ENCODE results near the gene RPL41.
"Not testable (repeated sequence)": the region's sequence is repeated elsewhere in the genome, so short reads cannot be mapped to it uniquely, and the experiment has no call there.

Gene RPL41

DNA sequence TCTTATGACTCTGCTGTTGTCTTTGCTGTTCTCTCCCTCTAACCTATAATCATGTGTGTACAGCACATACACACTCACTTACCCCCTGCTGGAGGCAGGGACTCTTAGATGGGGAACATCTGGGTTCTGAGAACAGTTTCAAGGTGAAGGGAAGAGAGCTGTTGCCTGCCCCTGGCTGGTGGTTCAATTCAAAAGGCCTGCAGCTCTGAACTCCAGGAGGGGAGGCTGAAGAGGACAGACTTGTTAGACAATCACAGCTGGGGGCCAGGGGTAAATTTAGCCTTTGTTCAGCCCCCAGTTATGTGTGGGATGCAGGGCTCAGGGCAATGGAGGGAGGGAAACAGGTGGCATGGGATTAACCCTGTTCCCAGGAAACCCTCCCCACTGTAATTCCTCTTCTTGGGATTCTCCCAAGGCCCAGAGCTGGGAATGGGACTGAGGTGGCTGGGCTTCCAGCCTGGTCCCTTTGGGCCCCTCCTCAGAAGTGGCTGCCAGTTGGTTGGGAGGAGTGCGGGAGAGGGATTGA, 37.9 kb downstream of the RPL41 start:
- DNase-seq (ENCODE audit: low read depth in 1 of 2, low spot score in 1 of 2), result no peak

DNA sequence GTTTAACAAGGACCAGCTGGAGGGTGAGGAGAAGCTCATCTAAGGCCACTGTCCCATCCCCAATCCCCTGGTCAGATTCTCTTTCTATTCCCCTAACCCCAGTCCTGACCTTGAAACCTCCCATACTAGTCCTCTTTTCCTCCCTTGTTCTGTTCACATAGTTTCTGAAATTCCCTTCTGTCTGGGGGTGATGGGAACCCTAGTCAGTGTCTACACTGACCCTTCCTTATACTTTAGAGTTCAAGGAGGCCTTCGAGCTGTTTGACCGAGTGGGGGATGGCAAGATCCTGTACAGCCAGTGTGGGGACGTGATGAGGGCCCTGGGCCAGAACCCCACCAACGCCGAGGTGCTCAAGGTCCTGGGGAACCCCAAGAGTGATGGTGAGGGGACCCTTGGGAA, 38.4 kb downstream of the RPL41 start:
- no peak for DNase-seq (ENCODE audit: low read depth in 1 of 2, low spot score in 1 of 2)

DNA sequence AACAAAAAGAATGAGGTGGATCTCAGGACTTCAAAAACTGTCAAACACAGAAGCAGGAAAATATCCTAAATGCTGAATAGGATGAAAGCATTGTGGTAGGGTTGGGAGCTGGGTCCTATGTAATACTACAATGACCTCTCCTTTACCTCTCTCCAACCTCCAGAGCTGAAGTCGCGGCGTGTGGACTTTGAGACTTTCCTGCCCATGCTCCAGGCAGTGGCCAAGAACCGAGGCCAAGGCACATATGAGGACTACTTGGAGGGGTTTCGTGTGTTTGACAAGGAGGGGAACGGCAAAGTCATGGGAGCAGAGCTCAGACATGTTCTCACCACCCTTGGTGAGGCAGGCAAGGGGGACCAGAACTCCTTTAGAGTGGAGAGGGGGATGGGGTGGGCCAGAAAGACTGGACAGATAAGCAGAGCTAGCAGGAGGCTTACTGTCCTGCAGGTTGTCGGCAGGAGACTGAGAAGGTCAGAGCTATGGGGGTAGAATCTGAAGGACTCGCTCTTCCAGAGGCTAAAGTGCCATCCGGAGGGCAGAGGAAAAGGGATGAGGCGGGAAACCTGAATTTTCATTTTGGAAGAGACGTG, 38.9 kb downstream of the RPL41 start:
- DNase-seq (ENCODE audit: low read depth in 1 of 2, low spot score in 1 of 2), result no peak

DNA sequence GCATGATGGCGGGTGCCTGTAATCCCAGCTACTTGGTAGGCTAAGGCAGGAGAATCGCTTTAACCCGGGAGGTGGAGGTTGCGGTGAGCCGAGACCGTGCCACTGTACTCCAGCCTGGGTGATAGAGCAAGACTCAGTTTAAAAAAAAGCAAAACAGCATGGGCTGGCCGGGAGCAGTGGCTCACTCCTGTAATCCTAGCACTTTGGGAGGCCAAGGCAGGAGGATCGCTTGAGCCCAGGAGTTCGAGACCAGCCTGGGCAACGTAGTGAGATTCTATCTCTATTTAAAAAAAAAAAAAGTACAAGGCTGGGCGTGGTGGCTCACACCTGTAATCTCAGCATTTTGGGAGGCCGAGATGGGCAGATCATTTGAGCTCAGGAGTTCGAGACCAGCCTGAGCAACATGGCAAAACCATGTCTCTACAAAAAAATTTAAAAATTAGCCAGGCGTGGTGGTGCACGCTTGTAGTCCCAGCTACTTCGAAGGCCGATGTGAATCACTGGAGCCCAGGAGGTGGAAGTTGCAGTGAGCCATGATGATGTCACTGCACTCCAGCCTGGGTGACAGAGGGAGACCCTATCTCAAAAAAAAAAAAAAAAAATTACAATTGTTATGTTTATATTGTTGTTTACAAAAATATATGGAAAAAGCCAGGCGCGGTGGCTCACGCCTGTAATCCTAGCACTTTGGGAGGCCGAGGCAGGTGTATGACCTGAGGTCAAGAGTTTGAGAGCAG, 40.2 kb downstream of the RPL41 start:
- DNase-seq (ENCODE audit: low read depth in 1 of 2, low spot score in 1 of 2), result not testable (repeated sequence)

DNA sequence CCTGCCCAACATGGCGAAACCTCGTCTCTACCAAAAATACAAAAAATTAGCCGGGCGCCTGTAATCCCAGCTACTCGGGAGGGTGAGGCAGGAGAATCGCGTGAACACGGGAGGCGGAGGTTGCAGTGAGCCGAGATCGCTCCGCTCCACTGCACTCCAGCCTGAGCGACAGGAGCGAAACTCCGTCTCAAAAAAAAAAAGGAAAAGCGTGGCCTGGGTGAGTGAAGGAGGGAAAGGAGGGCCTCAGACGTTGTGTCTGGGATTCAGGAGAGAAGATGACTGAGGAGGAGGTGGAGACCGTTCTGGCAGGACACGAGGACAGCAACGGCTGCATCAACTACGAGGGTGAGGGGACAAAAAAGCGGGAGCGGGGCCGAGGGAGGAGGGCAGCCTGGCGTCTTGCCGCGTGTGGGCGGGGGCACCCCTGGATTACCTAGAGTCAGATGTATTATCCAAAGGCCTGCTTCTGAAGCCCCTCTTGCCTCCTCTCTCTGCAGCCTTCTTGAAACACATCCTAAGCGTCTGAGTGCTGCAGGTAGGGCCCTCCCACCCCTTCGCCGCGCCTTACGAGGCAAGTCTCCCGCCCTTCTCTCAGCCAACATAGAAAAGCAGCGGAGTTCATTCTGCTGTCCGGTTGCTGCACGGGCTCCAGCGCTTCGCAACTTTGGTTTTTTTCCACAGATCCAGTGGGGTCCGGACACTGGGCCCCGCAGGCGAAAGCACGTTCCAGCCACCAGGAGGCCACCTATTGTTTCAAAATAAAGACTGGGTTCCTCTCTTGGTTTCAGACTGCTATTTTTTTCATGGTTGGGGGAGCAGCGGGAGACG, 41.0 kb downstream of the RPL41 start:
- DNase-seq (ENCODE audit: low read depth in 1 of 2, low spot score in 1 of 2), result peak; percentile 23 to 32

DNA sequence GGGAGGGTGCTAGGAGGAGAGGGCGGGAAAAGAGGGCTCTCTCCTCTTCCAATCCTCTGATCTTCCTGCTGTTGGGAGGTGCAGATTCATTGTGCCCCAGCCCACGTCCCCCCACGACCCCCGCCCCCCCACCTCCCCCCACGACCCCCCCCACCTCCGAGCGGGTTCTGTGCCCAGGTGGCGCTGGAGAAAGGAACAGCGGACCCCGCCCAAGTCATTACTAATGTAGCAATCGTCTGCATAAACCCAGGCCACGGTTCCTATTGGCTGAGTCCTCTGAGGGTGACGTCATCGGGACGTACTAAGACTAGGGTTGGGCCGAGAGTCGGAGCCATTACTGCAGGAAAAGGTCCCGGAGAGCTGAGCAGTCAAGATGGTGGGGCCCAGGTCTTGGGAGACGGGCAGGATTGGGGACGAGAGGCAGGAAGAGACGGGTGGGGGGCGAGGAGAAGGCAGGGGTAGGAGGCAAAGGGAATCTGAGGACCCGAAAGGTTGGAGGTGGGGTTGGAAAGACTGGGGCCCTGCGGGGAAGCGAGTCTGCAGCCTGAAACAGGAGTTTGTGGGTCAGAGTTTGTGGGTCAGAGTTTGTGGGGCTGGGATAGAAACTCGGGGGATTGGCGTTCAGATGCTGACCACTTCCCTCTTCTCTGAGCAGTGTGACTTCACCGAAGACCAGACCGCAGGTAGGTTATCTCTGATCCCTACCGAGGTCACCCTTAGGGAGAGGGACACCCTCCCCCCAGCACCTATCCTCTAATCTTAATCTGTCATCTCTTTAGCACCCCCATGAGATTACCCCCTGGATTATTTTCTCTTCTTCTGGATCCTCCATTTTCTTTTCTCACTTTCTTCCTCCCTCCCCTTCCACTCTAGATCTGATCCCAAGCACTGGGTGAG, 41.8 kb downstream of the RPL41 start, which contains the start of gene MYL6:
TSS of gene MYL6 (plus strand) at position 331 of the 897 bp plus-strand sequence. CDS start at position 374, 43 bp downstream.
- peak; percentile 68 to 83 for DNase-seq (ENCODE audit: low read depth in 1 of 2, low spot score in 1 of 2)

DNA sequence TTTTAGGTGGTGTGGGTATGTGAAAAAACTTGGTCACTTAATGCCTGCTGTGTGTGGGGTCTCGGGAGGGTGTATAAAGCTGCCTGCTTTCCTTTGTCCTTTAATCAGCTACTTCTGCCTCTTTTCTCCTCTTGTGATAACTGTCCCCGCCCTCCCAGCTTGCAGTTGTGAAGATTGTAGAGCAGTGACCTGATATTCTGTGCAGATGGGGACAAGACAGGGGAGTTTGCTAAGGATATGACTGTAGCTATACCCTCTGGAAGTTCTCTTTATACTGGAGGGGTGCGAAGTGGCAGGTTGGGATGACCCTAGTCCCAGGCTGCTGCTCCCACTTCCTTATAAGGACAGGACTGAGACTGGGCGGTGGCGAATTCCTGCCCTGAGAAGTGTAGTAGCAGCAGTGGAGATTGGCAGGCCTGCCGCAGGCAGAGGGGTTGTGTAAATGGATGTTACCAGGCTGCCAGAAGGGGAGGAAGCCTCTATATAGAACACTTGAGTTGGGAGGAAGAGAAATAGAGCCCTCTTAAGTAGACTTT, 42.6 kb downstream of the RPL41 start:
- no peak for DNase-seq (ENCODE audit: low read depth in 1 of 2, low spot score in 1 of 2)

DNA sequence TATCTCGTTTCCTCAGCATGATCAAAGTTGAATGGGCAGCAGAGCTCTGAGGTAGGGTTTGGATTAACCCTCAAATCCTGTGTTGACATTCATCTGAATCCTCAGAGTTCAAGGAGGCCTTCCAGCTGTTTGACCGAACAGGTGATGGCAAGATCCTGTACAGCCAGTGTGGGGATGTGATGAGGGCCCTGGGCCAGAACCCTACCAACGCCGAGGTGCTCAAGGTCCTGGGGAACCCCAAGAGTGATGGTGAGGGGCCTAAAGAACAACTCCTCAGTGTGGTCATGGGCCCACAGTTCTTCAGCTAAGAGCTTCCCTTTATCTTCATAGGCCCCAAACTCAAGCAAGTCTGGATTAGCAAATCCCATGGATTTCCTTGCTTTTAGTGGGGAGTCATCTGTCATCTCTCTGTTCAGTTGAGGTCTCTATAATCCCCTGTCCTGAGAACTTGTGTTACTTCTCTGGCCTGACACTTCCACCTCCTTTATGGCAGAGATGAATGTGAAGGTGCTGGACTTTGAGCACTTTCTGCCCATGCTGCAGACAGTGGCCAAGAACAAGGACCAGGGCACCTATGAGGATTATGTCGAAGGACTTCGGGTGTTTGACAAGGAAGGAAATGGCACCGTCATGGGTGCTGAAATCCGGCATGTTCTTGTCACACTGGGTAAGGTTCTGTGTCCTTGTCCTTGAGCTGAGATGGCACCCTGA, 43.2 kb downstream of the RPL41 start:
- no peak for DNase-seq (ENCODE audit: low read depth in 1 of 2, low spot score in 1 of 2)

DNA sequence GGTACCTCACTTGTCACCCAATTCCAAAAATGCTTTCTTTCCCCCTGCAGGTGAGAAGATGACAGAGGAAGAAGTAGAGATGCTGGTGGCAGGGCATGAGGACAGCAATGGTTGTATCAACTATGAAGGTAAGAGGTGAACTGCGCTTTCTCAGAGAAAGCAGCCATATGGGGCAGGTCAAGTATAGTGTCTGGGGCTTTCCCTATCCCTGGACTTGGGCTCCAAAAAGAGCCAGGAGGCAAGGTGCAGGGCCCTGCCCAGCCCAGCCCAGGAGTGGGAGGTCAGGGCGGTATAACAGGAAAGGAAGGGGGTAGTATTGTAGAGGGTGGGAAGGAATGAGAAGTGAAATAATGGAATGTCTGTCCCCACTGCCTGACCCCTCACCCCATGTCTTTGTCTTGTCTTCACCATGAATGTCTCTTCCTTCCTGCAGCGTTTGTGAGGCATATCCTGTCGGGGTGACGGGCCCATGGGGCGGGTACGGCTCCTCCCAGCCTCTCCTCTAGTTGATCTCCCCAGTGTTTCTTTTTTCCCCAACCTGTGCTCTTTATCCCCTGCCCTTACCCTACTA, 43.8 kb downstream of the RPL41 start:
- DNase-seq (ENCODE audit: low read depth in 1 of 2, low spot score in 1 of 2), result peak; percentile 23 to 33

DNA sequence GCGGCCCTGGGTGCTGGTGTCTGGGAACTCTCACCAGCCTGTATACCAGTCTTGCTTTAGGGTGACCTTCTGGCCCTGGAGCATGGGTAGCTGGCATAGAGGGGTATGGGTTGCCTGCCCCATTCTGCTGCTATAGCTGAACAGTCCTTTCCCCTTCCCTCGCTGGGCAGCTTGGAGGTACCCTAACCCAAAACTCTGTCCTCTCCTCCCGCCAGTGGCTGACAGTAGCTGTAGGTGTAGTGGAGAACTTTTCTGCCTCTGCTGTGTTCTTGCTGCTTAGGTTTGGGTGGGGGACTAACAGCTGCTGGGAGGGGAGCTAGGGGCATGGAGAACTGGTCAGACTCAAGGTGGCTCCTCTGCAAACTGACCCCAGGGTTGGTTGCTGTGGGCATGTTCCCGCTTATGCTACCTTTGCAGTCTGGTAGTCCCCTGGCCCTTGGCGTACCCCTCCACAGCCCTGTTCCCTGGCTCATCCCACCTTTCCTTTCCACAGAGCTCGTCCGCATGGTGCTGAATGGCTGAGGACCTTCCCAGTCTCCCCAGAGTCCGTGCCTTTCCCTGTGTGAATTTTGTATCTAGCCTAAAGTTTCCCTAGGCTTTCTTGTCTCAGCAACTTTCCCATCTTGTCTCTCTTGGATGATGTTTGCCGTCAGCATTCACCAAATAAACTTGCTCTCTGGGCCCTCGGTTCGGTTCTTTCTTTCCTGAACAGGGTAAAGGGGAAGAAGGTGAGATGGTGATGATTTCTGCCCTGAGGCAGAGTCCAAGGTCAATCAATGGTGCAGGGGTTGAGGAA, 44.7 kb downstream of the RPL41 start:
- DNase-seq (ENCODE audit: low read depth in 1 of 2, low spot score in 1 of 2), result no peak

DNA sequence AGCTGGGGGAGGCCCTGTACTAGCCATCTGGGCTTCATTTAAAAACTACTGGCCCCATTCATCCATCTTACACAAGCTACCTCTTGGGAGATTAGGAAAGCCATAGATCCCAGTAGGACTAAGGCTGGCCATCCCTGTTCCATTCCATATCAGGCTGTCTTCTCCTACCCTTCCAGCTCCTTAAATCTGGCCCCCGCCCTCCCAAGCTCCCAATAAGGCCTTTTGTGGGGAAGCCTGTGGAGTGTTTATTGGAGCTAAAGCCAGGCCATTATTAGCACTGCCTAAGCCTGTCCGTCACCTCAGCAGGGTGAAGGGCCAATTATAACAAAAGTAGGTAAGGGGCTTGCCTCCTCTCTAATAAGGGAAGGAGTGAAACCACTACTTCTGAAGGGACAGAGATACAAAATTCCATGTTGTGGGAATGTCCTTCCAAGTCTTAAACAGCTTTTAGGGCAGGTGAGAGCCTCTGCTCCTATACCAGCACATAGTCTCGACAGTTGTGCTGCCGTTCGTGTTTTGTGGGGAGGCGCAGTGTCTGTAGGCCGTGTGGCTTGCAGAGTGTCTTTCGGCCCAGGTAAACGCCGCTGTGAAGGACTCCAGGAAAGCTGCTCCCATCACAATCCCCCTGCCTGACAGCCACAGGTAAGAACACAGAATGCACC, 45.4 kb downstream of the RPL41 start:
- no peak for DNase-seq (ENCODE audit: low read depth in 1 of 2, low spot score in 1 of 2)

DNA sequence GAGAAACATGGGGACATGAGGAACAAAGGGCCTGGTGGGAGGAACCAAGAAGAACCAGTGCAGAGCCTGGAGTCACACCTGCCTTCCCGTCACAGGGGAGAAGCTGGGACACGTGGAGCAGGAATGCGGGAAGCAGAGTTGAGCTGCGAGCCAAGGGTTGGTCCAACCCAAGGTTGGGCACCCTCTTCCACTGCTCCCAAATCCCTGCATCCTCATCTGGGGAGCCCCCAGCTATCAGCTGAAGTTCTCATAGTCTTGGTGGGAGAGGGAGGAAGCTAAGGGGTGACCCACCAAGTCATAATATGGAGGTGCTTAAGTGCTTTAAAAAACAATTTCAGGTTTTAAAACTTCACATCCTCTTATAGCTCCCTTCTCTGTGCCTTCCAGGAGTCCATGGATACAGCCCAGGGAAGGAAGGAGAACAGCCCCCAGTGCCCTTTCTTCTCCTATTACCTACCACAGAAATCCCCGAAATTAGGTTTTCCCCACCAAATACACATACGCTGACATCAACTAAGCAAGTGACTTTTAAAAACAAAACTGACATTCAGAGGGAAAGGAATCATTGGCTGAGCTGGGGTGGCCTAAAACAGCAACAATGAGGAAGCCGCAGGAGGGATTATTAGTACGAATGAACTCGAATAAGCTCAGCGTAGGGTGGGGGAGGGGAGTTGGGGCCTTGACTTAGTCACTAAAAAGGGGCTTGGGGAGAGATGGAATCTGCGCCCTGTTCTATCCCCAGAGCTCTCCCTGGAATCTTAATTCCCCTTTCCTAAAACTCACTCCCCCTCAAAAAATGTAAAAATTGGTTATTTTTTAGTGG, 46.2 kb downstream of the RPL41 start:
- no peak for DNase-seq (ENCODE audit: low read depth in 1 of 2, low spot score in 1 of 2)

DNA sequence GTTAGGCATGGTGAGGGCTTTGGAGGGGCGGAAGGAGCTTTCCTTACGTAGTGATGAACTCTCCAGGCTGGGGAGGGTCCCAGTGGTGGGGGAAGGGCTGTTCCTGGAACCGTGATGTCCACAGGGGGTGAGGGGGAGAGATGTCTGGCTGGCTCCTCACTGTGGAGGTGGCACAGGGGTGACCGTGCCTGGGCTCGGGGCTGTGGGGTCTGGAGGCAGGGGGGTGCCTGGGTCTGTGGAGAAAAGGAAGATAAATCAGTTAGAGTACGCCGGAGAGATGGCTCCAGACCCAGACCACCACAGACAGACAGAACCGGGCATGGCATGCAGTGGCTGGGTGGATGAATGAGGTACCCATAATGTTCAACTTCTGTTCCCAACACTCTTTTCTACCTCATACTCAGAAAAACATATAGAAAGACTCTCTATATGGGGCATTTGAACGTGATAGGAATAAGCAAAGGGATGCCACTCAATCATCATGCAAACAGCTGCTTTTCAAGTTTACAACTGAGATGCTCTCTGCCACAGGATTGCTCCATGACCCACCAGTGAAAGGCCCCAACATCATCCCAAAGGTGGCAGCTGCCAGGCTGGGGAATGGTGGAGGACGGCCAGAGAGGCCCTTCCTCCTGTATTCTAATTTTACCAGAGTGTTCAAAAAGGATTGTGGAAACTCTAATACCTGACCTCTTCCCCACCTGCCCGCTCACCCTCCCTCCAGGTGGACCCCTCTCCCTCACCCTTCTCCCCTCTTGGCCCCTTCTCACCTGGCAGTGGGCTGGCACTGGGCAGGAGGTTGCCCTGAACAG, 47.3 kb downstream of the RPL41 start:
- no peak for DNase-seq (ENCODE audit: low read depth in 1 of 2, low spot score in 1 of 2)

DNA sequence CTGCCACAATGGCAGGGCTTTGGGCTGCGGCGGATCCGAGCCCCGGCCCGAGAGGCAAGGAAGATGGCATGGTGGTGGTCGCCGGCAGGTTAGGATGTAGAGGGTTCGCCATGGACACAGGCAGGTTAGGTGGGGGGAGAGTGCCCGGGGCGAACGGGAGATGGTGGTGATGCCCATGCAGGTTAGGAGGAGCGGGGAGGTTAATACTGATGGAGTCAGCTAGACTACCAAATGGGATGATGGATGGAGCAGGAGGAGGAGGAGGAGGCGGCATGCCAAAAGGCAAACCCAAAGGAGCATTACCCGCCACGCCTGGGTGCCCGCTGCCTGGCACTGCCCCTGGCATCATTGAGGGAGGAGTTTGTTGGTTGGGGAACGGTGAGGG, 47.9 kb downstream of the RPL41 start:
- no peak for DNase-seq (ENCODE audit: low read depth in 1 of 2, low spot score in 1 of 2)

DNA sequence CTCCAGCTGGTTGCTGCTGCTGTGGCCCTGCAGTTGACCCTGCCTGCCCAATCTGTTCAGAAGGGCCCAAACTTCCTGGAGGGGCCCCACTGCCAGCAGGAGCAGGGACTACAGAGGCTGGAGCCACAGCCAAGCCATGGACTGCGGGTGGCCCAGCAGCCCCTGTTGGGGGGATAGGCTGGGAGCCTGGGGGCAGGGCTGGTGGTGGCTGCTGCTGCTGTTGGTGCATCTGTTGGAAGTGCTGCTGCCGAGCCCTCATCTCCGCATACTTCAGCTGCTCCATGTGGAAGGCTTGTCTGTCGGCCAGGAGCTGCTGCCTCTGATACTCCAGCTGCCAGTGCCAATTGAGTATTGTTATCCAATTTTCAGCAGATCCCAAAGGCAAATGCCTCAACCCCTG, 48.9 kb downstream of the RPL41 start:
- no peak for DNase-seq (ENCODE audit: low read depth in 1 of 2, low spot score in 1 of 2)
